Subcutaneous abdominal adipose tissue (tissue), 5 donors: ENCODE measurements around the gene MRPS25.

Experiments
- H3K27ac ChIP-seq: one replicate; pipeline ENCODE4 v1.7.0; 2013; ENCODE audit warnings: low read depth, mild to moderate bottlenecking, inconsistent platforms, low read length, moderate library complexity
- H3K27me3 ChIP-seq, 5 donors: one replicate each; pipeline ENCODE4 v1.7.0; 2013; ENCODE audit warnings: low read length in 5 of 5, inconsistent platforms in 1 of 5; ENCODE audit not compliant: control insufficient read depth in 5 of 5, insufficient read depth in 4 of 5
- H3K36me3 ChIP-seq, 5 donors: one replicate each; pipeline ENCODE4 v1.7.0; 2013; ENCODE audit warnings: low read length in 5 of 5; ENCODE audit not compliant: control insufficient read depth in 5 of 5, insufficient read depth in 5 of 5
- H3K4me1 ChIP-seq, 5 donors: one replicate each; pipeline ENCODE4 v1.7.0; 2013; ENCODE audit warnings: low read length in 5 of 5, mild to moderate bottlenecking in 3 of 5, moderate library complexity in 1 of 5; ENCODE audit not compliant: control insufficient read depth in 5 of 5, insufficient read depth in 5 of 5
- H3K4me3 ChIP-seq, 5 donors: one replicate each; pipeline ENCODE4 v1.7.0; 2013; ENCODE audit warnings: low read length in 5 of 5, low read depth in 1 of 5
- H3K9ac ChIP-seq, 5 donors: one replicate each; pipeline ENCODE4 v1.7.0; 2013; ENCODE audit warnings: low read length in 5 of 5, mild to moderate bottlenecking in 4 of 5, moderate library complexity in 3 of 5
- H3K9me3 ChIP-seq, 5 donors: one replicate each; pipeline ENCODE4 v1.7.0; 2013; ENCODE audit warnings: low read length in 5 of 5; ENCODE audit not compliant: control insufficient read depth in 5 of 5
- donor health status: healthy.
- donor health status: healthy.
- donor health status: healthy.
- donor health status: healthy.
- donor health status: healthy.

The MRPS25 gene

GRCh38 chr3:15064835-15065549 lies at the start of gene MRPS25:
Gene MRPS25, minus strand, starts transcription at chr3:15065315. Its CDS starts 121 bp downstream, at chr3:15065194.
- Histone ChIP-seq H3K9ac (peak within 1 kb of the TSS; percentile 44 to 98 (median 86)), H3K9me3 (no peaks in the 10 kb centered on the region), H3K4me1 (peaks cover 3 to 29% (median 26%) of the 10 kb centered on the region in 5 donors), H3K4me3 (peak within 1 kb of the TSS; percentile 80 to 95 (median 90)), H3K36me3 (peaks cover 0 to under 1% (median 0%) of the 10 kb centered on the region in 5 donors), H3K27ac (peak within 1 kb of the TSS; percentile 82), H3K27me3 (no peaks in the 10 kb centered on the region)

GRCh38 chr3:15113884-15114283 lies 48.8 kb upstream of the MRPS25 start:
- Histone ChIP-seq H3K27ac (no peak overlapping the region), H3K9me3 (peaks cover 0 to 4% (median 0%) of the 10 kb centered on the region in 5 donors), H3K27me3 (peaks cover 0 to 5% (median 0%) of the 10 kb centered on the region in 5 donors), H3K36me3 (no peaks in the 10 kb centered on the region), H3K4me1 (peaks cover 0 to 8% (median 0%) of the 10 kb centered on the region in 5 donors), H3K4me3 (no peak overlapping the region), H3K9ac (no peak overlapping the region)

GRCh38 chr3:15113471-15113870 lies 48.4 kb upstream of the MRPS25 start:
- H3K4me3 ChIP-seq = no peak overlapping the region
- no peaks in the 10 kb centered on the region for H3K36me3 ChIP-seq
- H3K4me1 ChIP-seq = peaks cover 0 to 4% (median 0%) of the 10 kb centered on the region in 5 donors
- peaks cover 0 to 4% (median 0%) of the 10 kb centered on the region in 5 donors for H3K9me3 ChIP-seq
- H3K27ac ChIP-seq = no peak overlapping the region
- H3K27me3 ChIP-seq = peaks cover 0 to 5% (median 0%) of the 10 kb centered on the region in 5 donors
- no peak overlapping the region for H3K9ac ChIP-seq

- H3K4me1 ChIP-seq = peaks cover 0 to 11% (median 4%) of the 10 kb centered on the region in 5 donors
- H3K27me3 ChIP-seq = peaks cover 0 to 5% (median 0%) of the 10 kb centered on the region in 5 donors
- H3K27ac ChIP-seq = no peak overlapping the region
- no peaks in the 10 kb centered on the region for H3K36me3 ChIP-seq
- no peak overlapping the region for H3K4me3 ChIP-seq
- no peak overlapping the region for H3K9ac ChIP-seq
- peaks cover 0 to 4% (median 0%) of the 10 kb centered on the region in 5 donors for H3K9me3 ChIP-seq
Observed at GRCh38 chr3:15112011-15112410, 46.9 kb upstream of the MRPS25 start.

- H3K9me3 ChIP-seq = no peaks in the 10 kb centered on the region
- H3K36me3 ChIP-seq = no peaks in the 10 kb centered on the region
- peaks cover 0 to 5% (median 0%) of the 10 kb centered on the region in 5 donors for H3K27me3 ChIP-seq
- peaks cover 0 to 11% (median 4%) of the 10 kb centered on the region in 5 donors for H3K4me1 ChIP-seq
- no peak overlapping the region for H3K9ac ChIP-seq
- H3K4me3 ChIP-seq = no peak overlapping the region
- H3K27ac ChIP-seq = no peak overlapping the region
Observed at GRCh38 chr3:15110206-15110605, 45.1 kb upstream of the MRPS25 start.

- no peak overlapping the region for H3K27ac ChIP-seq
- H3K4me3 ChIP-seq = no peak overlapping the region
- H3K4me1 ChIP-seq = peaks cover 0 to 11% (median 4%) of the 10 kb centered on the region in 5 donors
- H3K9ac ChIP-seq = no peak overlapping the region
- no peaks in the 10 kb centered on the region for H3K9me3 ChIP-seq
- H3K36me3 ChIP-seq = no peaks in the 10 kb centered on the region
- H3K27me3 ChIP-seq = peaks cover 0 to under 1% (median 0%) of the 10 kb centered on the region in 5 donors
Observed at GRCh38 chr3:15108869-15109268, 43.8 kb upstream of the MRPS25 start.

- Histone ChIP-seq H3K27me3 (no peaks in the 10 kb centered on the region), H3K36me3 (no peaks in the 10 kb centered on the region), H3K9ac (no peak overlapping the region), H3K27ac (no peak overlapping the region), H3K4me1 (peaks cover 0 to 13% (median 4%) of the 10 kb centered on the region in 5 donors), H3K4me3 (no peak overlapping the region), H3K9me3 (no peaks in the 10 kb centered on the region)
Observed at GRCh38 chr3:15108082-15108545, 43.0 kb upstream of the MRPS25 start.

GRCh38 chr3:15107075-15107947 lies 42.2 kb upstream of the MRPS25 start:
- Histone ChIP-seq H3K9ac (no peak overlapping the region), H3K4me1 (peaks cover 0 to 16% (median 8%) of the 10 kb centered on the region in 5 donors)

GRCh38 chr3:15102836-15103235 lies 37.7 kb upstream of the MRPS25 start:
- Histone ChIP-seq H3K4me3 (no peak overlapping the region), H3K9ac (no peak overlapping the region), H3K9me3 (no peaks in the 10 kb centered on the region), H3K36me3 (no peaks in the 10 kb centered on the region), H3K27ac (peak overlapping the region; percentile 15), H3K27me3 (no peaks in the 10 kb centered on the region), H3K4me1 (peaks cover 2 to 34% (median 27%) of the 10 kb centered on the region in 5 donors)

More at GRCh38 chr3:15107075-15107947, 42.2 kb upstream of the MRPS25 start:
- Histone ChIP-seq H3K36me3 (no peaks in the 10 kb centered on the region), H3K4me3 (no peak overlapping the region), H3K27me3 (no peaks in the 10 kb centered on the region), H3K9me3 (no peaks in the 10 kb centered on the region), H3K27ac (no peak overlapping the region)
